ENCODE measurements around the gene UNC5A.

UNC5A gene

GRCh38 chr5:176901260-176902101 lies 91.1 kb downstream of the UNC5A start:
- DNase-seq: no peak

DNA sequence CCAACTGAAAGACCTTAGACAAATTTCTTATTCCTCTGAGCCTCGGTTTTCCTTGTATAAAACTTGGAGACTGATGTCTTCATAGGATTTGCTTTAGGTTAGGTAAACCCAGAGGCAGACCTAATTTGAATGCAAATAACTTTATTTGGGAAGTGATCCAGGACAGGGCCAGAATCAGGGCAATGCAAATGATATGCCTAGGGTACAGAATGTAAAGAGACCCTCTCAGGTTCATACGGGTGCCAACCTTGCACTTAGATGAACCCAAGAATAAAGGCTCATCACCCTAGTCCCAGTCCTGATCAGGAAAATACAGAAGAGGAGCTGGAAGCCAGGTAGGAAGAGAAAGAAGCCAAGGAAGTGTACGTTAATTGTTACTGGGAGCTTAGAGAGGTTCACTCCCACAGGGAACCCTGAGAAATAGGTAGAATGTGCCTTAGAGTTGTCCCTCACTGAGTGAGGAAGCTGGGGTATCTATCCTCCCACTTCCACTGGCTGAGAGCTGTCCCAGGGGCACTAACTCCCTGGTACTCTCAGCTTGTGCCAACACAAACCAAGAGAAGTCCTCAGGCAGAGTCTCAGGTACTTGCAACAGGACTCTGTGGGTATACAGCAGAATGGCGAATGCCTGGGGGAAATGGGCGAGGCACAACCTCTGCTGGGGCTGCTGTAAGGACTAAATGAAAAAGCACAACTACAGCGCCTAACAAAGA lies 91.9 kb downstream of the UNC5A start:
- no peak for DNase-seq

DNA sequence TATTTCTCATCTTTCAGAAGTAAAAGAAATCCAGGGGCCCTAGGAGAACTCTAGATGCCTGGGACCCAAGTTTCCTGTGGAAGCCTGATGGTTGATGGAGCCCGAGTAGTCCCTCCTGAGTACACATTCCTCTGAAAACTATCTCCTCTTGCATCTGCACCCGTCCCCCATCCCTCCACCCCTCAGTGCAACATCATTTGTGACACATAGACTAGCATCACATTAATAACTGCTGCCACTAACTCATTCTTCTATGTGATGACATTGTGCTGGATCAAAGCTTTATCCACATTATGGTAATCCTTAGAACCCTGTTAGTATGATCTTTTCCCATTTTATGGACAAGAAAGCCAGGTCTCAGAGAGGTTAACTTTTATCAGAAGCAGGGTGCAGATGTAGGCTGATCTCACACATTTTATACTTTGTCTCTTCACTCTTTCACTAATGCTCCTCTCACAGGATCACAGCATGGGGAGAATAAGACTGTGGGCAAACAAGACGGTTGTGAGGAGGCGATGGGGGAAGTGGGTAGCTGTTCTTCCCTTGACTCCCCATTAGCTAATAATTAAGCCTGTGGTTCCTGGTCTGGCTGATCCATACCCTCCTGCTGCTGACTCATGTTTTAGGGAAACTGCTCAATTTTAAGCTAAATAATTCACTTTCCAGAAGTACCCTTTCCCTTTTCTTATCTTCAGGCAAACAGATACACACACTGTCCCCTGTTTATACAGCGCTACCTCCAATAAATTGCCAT lies 92.7 kb downstream of the UNC5A start:
- no peak for DNase-seq

GRCh38 chr5:176904276-176904675 lies 93.9 kb downstream of the UNC5A start:
- DNase-seq: no peak

DNA sequence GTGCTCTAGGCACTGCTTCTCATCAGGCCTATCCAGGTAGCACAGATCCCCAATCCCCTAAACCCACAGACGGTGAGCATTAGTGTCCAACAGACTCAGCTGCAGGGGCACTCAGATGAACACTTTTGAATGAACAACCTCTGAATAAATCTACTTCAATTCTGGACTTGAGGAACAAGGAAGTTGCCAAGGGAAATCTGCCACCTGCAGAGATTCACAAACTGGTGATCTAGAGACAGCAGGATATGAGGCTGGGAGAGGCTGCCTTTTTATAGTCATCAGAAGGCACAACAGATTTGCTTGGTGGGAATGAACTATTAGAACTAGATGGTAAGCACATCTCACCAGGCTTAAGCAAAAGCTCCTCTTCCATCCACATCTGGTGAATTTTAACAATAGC lies 95.8 kb downstream of the UNC5A start:
- no peak for DNase-seq

GRCh38 chr5:176906796-176907195 lies 96.4 kb downstream of the UNC5A start:
- no peak for DNase-seq

- no peak for DNase-seq
Measured at GRCh38 chr5:176908675-176909368, 98.5 kb downstream of the UNC5A start.

DNA sequence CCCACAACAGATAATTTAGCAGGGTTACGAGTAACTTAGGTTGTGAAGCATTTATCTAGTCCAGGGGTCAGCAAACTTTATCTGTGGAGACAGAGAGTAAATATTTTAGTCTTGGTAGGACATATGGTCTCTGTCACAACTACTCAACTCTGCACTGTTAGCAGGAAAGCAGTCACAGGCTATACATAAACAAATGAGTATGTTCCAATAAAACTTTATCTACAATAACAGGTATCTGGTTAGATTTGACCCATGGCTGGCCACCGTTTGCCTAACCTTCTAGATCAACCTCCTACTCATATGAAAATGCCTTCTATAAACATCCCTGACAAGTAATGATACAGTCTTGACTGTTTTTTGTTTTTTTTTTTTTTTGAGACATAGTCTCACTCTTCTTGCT lies 101.8 kb downstream of the UNC5A start:
- DNase-seq: no peak

GRCh38 chr5:176915906-176916305 lies 105.5 kb downstream of the UNC5A start:
- DNase-seq: no peak

- no peak for DNase-seq
Measured at GRCh38 chr5:176916337-176916736, 106.0 kb downstream of the UNC5A start.

- no peak for DNase-seq
Measured at GRCh38 chr5:176918613-176919012, 108.3 kb downstream of the UNC5A start.

DNA sequence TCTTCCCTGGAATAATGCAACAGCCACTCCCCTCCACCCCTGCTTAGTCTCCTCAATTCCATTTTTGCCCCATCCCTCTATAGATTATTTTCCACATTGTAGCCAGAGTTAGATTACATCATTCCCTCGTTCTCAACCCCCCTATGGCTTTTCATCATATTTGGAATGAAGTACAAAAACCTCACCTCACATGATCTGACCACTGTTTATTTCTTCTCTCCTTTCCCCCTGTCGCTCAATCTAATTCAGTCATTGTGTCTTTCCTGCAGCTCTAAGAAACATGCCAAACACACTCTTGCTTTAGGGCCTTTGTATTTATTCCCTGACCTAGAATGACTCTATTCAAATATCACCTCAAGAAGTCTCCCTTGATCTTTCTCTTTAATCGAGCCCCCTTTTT lies 111.4 kb downstream of the UNC5A start:
- no peak for DNase-seq

GRCh38 chr5:176922817-176923216 lies 112.5 kb downstream of the UNC5A start:
- DNase-seq: no peak

- no peak for DNase-seq
Measured at GRCh38 chr5:176927562-176927961, 117.2 kb downstream of the UNC5A start.

GRCh38 chr5:176929654-176930053 lies 119.3 kb downstream of the UNC5A start:
- no peak for DNase-seq

Data from NCI-H1694 (cell line).